ENCODE measurements around the gene TP53INP2.

GRCh38 chr20:34705008-34705396 lies 858 bp downstream of the TP53INP2 start:
- TF ChIP-seq, protein P1, sequence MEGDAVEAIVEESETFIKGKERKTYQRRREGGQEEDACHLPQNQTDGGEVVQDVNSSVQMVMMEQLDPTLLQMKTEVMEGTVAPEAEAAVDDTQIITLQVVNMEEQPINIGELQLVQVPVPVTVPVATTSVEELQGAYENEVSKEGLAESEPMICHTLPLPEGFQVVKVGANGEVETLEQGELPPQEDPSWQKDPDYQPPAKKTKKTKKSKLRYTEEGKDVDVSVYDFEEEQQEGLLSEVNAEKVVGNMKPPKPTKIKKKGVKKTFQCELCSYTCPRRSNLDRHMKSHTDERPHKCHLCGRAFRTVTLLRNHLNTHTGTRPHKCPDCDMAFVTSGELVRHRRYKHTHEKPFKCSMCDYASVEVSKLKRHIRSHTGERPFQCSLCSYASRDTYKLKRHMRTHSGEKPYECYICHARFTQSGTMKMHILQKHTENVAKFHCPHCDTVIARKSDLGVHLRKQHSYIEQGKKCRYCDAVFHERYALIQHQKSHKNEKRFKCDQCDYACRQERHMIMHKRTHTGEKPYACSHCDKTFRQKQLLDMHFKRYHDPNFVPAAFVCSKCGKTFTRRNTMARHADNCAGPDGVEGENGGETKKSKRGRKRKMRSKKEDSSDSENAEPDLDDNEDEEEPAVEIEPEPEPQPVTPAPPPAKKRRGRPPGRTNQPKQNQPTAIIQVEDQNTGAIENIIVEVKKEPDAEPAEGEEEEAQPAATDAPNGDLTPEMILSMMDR (conservative IDR thresholded peaks at IDR 0.05): no peak
- no peak for TF ChIP-seq ZFX (IDR thresholded peaks at IDR 0.05)

Measured in C4-2B (cell line).